H1 (cell line): ENCODE measurements around the gene MNX1. TPM values are rescaled to one million over a fixed set of nuclear protein-coding genes. Genes with fewer than 3 reads are reported as not detected.

Experiments
- CTCF ChIA-PET: fragments of 300-600 bp; sonication (Branson Sonifier 250); formaldehyde crosslinking; loops from one replicate; lab custom pipeline; 2021; ENCODE audit not compliant: partially characterized antibody; lab: Charles Lee
- POLR2A ChIA-PET: fragments of 300-600 bp; sonication (Branson Sonifier 250); formaldehyde crosslinking; loops from one replicate; lab custom pipeline; 2021; ENCODE audit warnings: inconsistent platforms; ENCODE audit not compliant: partially characterized antibody; lab: Charles Lee
- DNase-seq, 2 experiments: peaks; one replicate each; pipeline versions ENCODE4 v3.0.0 to v3.0.0-alpha.2; 2010 to 2022; ENCODE audit warnings: low spot score in 2 of 2, low read depth in 1 of 2, mixed read lengths in 1 of 2
- FAIRE-seq: peaks from 2 replicates; lab custom pipeline; 2011; peaks lifted over from hg19 to GRCh38; lab: Jason Lieb, UNC
- H2AFZ ChIP-seq: 2 replicates; pipeline ENCODE4 v1.8.1; 2012; ENCODE audit warnings: low read length, inconsistent platforms
- H2AK5ac ChIP-seq: 2 replicates; pipeline ENCODE4 v1.6.1; 2013; ENCODE audit warnings: low read depth, low read length
- H2BK120ac ChIP-seq: replicated peaks from 2 replicates; pipeline ENCODE3; 2013; ENCODE audit warnings: low read depth, low read length, inconsistent platforms
- H2BK12ac ChIP-seq: 2 replicates; pipeline ENCODE4 v1.6.1; 2013; ENCODE audit warnings: low read depth, low read length
- H2BK15ac ChIP-seq: 2 replicates; pipeline ENCODE4 v1.6.1; 2013; ENCODE audit warnings: low read length
- H2BK20ac ChIP-seq: 2 replicates; pipeline ENCODE4 v1.6.1; 2013; ENCODE audit warnings: low read length
- H2BK5ac ChIP-seq: 2 replicates; pipeline ENCODE4 v1.6.1; 2013; ENCODE audit warnings: low read depth, low read length
- H3K14ac ChIP-seq: 2 replicates; pipeline ENCODE4 v1.6.1; 2013; ENCODE audit warnings: inconsistent platforms; ENCODE audit not compliant: insufficient read length
- H3K18ac ChIP-seq: 2 replicates; pipeline ENCODE4 v1.6.1; 2013; ENCODE audit warnings: low read length; ENCODE audit errors: extremely low read depth
- H3K23ac ChIP-seq: 2 replicates; pipeline ENCODE4 v1.6.1; 2013; ENCODE audit warnings: inconsistent platforms; ENCODE audit not compliant: insufficient read length
- H3K23me2 ChIP-seq: 2 replicates; pipeline ENCODE4 v1.6.1; 2013; ENCODE audit warnings: low read depth, low read length
- H3K27ac ChIP-seq: 2 replicates; pipeline ENCODE4 v1.6.1; 2011; ENCODE audit warnings: low read depth, low read length, inconsistent platforms
- H3K27me3 ChIP-seq, 4 experiments: replicated peaks in 1 of 4; 1 replicate in 1 of 4; 2 replicates in 3 of 4; pipeline versions ENCODE4 v1.6.1 to v1.8.1; 2011 to 2013; ENCODE audit warnings: low read length in 3 of 4, mild to moderate bottlenecking in 3 of 4, inconsistent platforms in 2 of 4, mixed read lengths in 2 of 4, moderate library complexity in 1 of 4; ENCODE audit not compliant: control insufficient read depth in 3 of 4, insufficient read depth in 3 of 4; ENCODE audit errors: extremely low read depth in 1 of 4
- H3K36me3 ChIP-seq, 4 experiments: 2 replicates each; pipeline versions ENCODE4 v1.6.1 to v1.8.1; 2011 to 2013; ENCODE audit warnings: mild to moderate bottlenecking in 4 of 4, low read length in 3 of 4, moderate library complexity in 2 of 4, control low read depth in 1 of 4, inconsistent platforms in 1 of 4; ENCODE audit not compliant: insufficient read depth in 4 of 4, control insufficient read depth in 2 of 4
- H3K4ac ChIP-seq: replicated peaks from 2 replicates; pipeline ENCODE3; 2013; ENCODE audit warnings: low read length, low read depth, mixed read lengths, inconsistent platforms; ENCODE audit not compliant: insufficient read length
- H3K4me1 ChIP-seq, 4 experiments: replicated peaks in 1 of 4; 1 replicate in 1 of 4; 2 replicates in 3 of 4; pipeline versions ENCODE4 v1.6.1 to v1.8.1; 2011 to 2013; ENCODE audit warnings: low read length in 3 of 4, inconsistent platforms in 2 of 4, mixed read lengths in 1 of 4; ENCODE audit not compliant: insufficient read depth in 4 of 4, control insufficient read depth in 3 of 4
- H3K4me2 ChIP-seq, 2 experiments: 2 replicates each; pipeline versions ENCODE4 v1.6.1 to v1.8.1; 2011 to 2013; ENCODE audit warnings: low read depth in 2 of 2, low read length in 2 of 2, control low read depth in 1 of 2, inconsistent platforms in 1 of 2, mild to moderate bottlenecking in 1 of 2; ENCODE audit not compliant: insufficient read depth in 1 of 2
- H3K4me3 ChIP-seq, 4 experiments: fragments of 200-600, 300-600 bp in 1 of 4; sonication (generic), shearing (Covaris generic), sonication (Bioruptor Twin) in 1 of 4; 2 replicates each; pipeline versions ENCODE4 v1.5.1 to v1.8.1; 2011 to 2016; ENCODE audit warnings: low read length in 4 of 4, low read depth in 3 of 4, control low read depth in 2 of 4, inconsistent platforms in 2 of 4, mild to moderate bottlenecking in 2 of 4, mixed read lengths in 1 of 4, moderate library complexity in 1 of 4; ENCODE audit not compliant: insufficient read depth in 2 of 4; ENCODE audit errors: extremely low read depth in 1 of 4
- H3K56ac ChIP-seq: replicated peaks from 2 replicates; pipeline ENCODE3; 2013; ENCODE audit warnings: low read depth, mild to moderate bottlenecking, mixed read lengths, low read length, inconsistent platforms; ENCODE audit not compliant: insufficient read length
- H3K79me1 ChIP-seq: 2 replicates; pipeline ENCODE4 v1.6.1; 2013; ENCODE audit warnings: low read depth, low read length, control low read depth
- H3K79me2 ChIP-seq, 2 experiments: 2 replicates each; pipeline versions ENCODE4 v1.6.1 to v1.8.1; 2012 to 2013; ENCODE audit warnings: low read length in 2 of 2, mild to moderate bottlenecking in 2 of 2, inconsistent platforms in 1 of 2; ENCODE audit not compliant: insufficient read depth in 2 of 2, control insufficient read depth in 1 of 2
- H3K9ac ChIP-seq, 4 experiments: replicated peaks in 1 of 4; 1 replicate in 1 of 4; 2 replicates in 3 of 4; pipeline versions ENCODE4 v1.6.1 to v1.8.1; 2011 to 2013; ENCODE audit warnings: low read depth in 3 of 4, low read length in 3 of 4, control low read depth in 2 of 4, mild to moderate bottlenecking in 2 of 4, moderate library complexity in 2 of 4, inconsistent platforms in 1 of 4; ENCODE audit errors: extremely low read depth in 1 of 4
- H3K9me3 ChIP-seq, 2 experiments: 2 replicates each; pipeline versions ENCODE4 v1.6.1 to v1.8.1; 2012 to 2013; ENCODE audit warnings: mild to moderate bottlenecking in 2 of 2, moderate library complexity in 2 of 2, control low read depth in 1 of 2, inconsistent platforms in 1 of 2, low read depth in 1 of 2, low read length in 1 of 2, mixed read lengths in 1 of 2; ENCODE audit not compliant: insufficient read depth in 2 of 2
- H4K20me1 ChIP-seq, 2 experiments: replicated peaks in 1 of 2; 2 replicates each; pipeline versions ENCODE3 to v1.8.1; 2011 to 2013; ENCODE audit warnings: inconsistent platforms in 2 of 2, low read length in 2 of 2, mild to moderate bottlenecking in 1 of 2; ENCODE audit not compliant: insufficient read depth in 2 of 2, control insufficient read depth in 1 of 2
- H4K5ac ChIP-seq: 2 replicates; pipeline ENCODE4 v1.6.1; 2013; ENCODE audit warnings: low read length, low read depth, mixed read lengths, inconsistent platforms; ENCODE audit not compliant: insufficient read length
- H4K8ac ChIP-seq: 2 replicates; pipeline ENCODE4 v1.8.0; 2013; ENCODE audit warnings: mild to moderate bottlenecking, moderate library complexity, low read length, inconsistent platforms; ENCODE audit not compliant: insufficient read depth; ENCODE audit errors: extremely low read depth
- H4K91ac ChIP-seq: replicated peaks from 2 replicates; pipeline ENCODE3; 2013; ENCODE audit warnings: low read length, mixed read lengths, inconsistent platforms; ENCODE audit not compliant: insufficient read length
- RXRA ChIP-seq: IDR thresholded peaks from 2 replicates; pipeline ENCODE4 v1.6.1; 2011; ENCODE audit warnings: low read depth, mild to moderate bottlenecking, low read length, moderate library complexity; ENCODE audit not compliant: insufficient read depth
- SUZ12 ChIP-seq: fragments of 200-600 bp; sonication (generic); IDR thresholded peaks from 2 replicates; pipeline ENCODE4 v1.6.1; 2012; ENCODE audit warnings: mild to moderate bottlenecking, inconsistent platforms, low read length, moderate library complexity, mixed read lengths
- WGBS, 2 experiments: shearing (Covaris generic) in 1 of 2; methylation state at CpG; one replicate each; pipeline versions ENCODE4 v1.1.6 to v1.1.7; 2013 to 2015; ENCODE audit warnings: low lambda C conversion rate in 2 of 2, mixed read lengths in 2 of 2, inconsistent platforms in 1 of 2, low coverage in 1 of 2, missing lambda C conversion rate in 1 of 2; ENCODE audit not compliant: insufficient replicate concordance in 2 of 2, insufficient coverage in 1 of 2, insufficient read length in 1 of 2; ENCODE audit errors: extremely low coverage in 1 of 2, missing lambda C conversion rate in 1 of 2; 5-methylcytosine and 5-hydroxymethylcytosine counted together
- polyA plus RNA-seq, 7 experiments: library from polyadenylated mRNA; depleted of rRNA in 3 of 7; stranded (reverse) in 5 of 7; unstranded in 2 of 7; fragments of >200 nt in 5 of 7; fragments of 200-250 nt in 2 of 7; gene quantifications; 1 replicate in 5 of 7; 2 replicates in 1 of 7; 4 replicates in 1 of 7; pipeline versions ENCODE4 v1.2.1 to v1.2.3, GENCODE V29; 2011 to 2013; ENCODE audit warnings: missing spikeins in 2 of 7, mixed read lengths in 2 of 7
- total RNA-seq: library from RNA; stranded (reverse); fragmentation: NEBNext Ultra II Directional; extraction: Animal tissue kit (Norgen Biotek cat#: 25700); gene quantifications from 2 replicates; pipeline ENCODE4 v1.2.1, GENCODE V29; 2021

The MNX1 gene
- total and polyA plus RNA-seq, 2 of the 8 experiments (the other 6 are each of a cell fraction or from before 2014, with no cell fraction given): 0.39 TPM; not detected in 1

GRCh38 chr7:157012113-157012547, 1.7 kb upstream of the MNX1 start:
- H2BK20ac ChIP-seq: no peak overlapping the region
- no peak overlapping the region for H3K4ac ChIP-seq
- H3K9me3 ChIP-seq: no peaks in the 10 kb centered on the region
- no peak for FAIRE-seq
- H2BK15ac ChIP-seq: 0 out of 2 replicates have a peak overlapping the region, but pooled peaks have one; percentile 8
- TF ChIP-seq RXRA (no peak), SUZ12 (peak; percentile 22; the same call in 1 of the 2 replicates)
- H4K20me1 ChIP-seq: peaks cover 18 to 34% of the 10 kb centered on the region in 2 experiments
- no peak for DNase-seq
- H3K18ac ChIP-seq: no peak overlapping the region
- no peak overlapping the region for H3K9ac ChIP-seq
- peaks cover 14 to 44% (median 25%) of the 10 kb centered on the region in 4 experiments for H3K4me1 ChIP-seq
- peak overlapping the region; percentile 74 to 80; a peak in 1 of 4 replicates for H3K4me2 ChIP-seq
- no peak overlapping the region for H3K56ac ChIP-seq
- ChIA-PET CTCF (interaction anchor here (1.0 kb wide), 1 partner anchor 10 kb away, joined by 3 read pairs; no protein-coding TSS in a partner anchor), POLR2A (no interaction called here)
- no peaks in the 10 kb centered on the region for H3K79me1 ChIP-seq
- H3K4me3 ChIP-seq: no peak overlapping the region
- peaks cover 91 to 98% (median 96%) of the 10 kb centered on the region in 4 experiments for H3K27me3 ChIP-seq
- H3K36me3 ChIP-seq: peaks cover 0 to 8% (median 0%) of the 10 kb centered on the region in 4 experiments; a peak in 1 of 8 replicates
- H4K91ac ChIP-seq: no peak overlapping the region
- H2AK5ac ChIP-seq: peak overlapping the region; percentile 77; the same call in 1 of the 2 replicates
- 19% methylated on average over 7 of the region's 10 CpGs; no CpG with 5 or more reads in 1 of the 2 experiments for WGBS, 2 experiments
- H4K5ac ChIP-seq: no peak overlapping the region
- H3K79me2 ChIP-seq: no peaks in the 10 kb centered on the region
- H4K8ac ChIP-seq: no peak overlapping the region
- H2BK5ac ChIP-seq: no peak overlapping the region
- no peak overlapping the region for H3K14ac ChIP-seq
- peaks cover 8% of the 10 kb centered on the region; the same call in 1 of the 2 replicates for H3K23me2 ChIP-seq
- no peak overlapping the region for H3K27ac ChIP-seq
- no peak overlapping the region for H2AFZ ChIP-seq
- no peak overlapping the region for H3K23ac ChIP-seq
- H2BK12ac ChIP-seq: peak overlapping the region; percentile 11; the same call in 1 of the 2 replicates
- no peak overlapping the region for H2BK120ac ChIP-seq
